Ovary (tissue), 3 donors: ENCODE measurements around the gene TCIRG1.

Experiments
- CTCF ChIP-seq, 3 donors: fragments of 450-650 bp in 2 of 3; fragments of 200-600 bp in 1 of 3; IDR thresholded peaks; one replicate each; pipeline versions ENCODE4 v1.5.1 to v1.8.0; 2016 to 2022; ENCODE audit warnings: antibody characterized with exemption in 3 of 3, mild to moderate bottlenecking in 1 of 3
- POLR2A ChIP-seq: fragments of 450-650 bp; IDR thresholded peaks from one replicate; pipeline ENCODE4 v1.6.1; 2017; ENCODE audit warnings: antibody characterized with exemption, mild to moderate bottlenecking, moderate library complexity
- donor health status: DM: no; HTN: no; CAD: no.

DNA sequence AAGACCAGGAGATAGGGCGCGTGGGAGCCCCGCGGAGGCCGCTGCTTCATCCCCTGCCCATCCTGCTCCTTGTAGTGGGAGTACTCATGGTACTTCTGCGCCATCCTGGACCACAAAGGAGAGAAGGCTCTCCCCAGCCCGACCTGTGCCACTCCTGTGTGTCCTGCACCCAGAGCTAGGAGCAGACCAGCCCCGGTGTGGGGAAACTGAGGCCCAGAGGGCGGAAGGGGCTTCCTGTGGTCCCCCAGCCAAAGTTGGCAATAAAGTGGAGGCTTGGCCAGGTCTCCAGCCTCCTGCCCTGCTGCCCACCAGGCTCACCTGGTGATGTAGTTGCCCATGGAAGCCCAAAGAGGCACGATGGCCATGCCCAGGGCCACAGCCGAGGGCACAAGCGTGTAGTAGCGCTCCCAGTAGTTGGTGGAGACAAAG is 39.6 kb upstream of the TCIRG1 start:
- TF ChIP-seq CTCF (IDR thresholded peaks at IDR 0.05) (no peak), POLR2A (no peak)
